H1 (cell line): ENCODE data around the gene DYSF. TPM values are rescaled to one million over a fixed set of nuclear protein-coding genes. Genes with fewer than 3 reads are reported as not detected.

Source experiments
- CTCF ChIA-PET: fragments of 300-600 bp; sonication (Branson Sonifier 250); formaldehyde crosslinking; loops from one replicate; lab custom pipeline; 2021; ENCODE audit not compliant: partially characterized antibody; lab: Charles Lee
- POLR2A ChIA-PET: fragments of 300-600 bp; sonication (Branson Sonifier 250); formaldehyde crosslinking; loops from one replicate; lab custom pipeline; 2021; ENCODE audit warnings: inconsistent platforms; ENCODE audit not compliant: partially characterized antibody; lab: Charles Lee
- DNase-seq, 2 experiments: peaks; one replicate each; pipeline versions ENCODE4 v3.0.0 to v3.0.0-alpha.2; 2010 to 2022; ENCODE audit warnings: low spot score in 2 of 2, low read depth in 1 of 2, mixed read lengths in 1 of 2
- FAIRE-seq: peaks from 2 replicates; lab custom pipeline; 2011; peaks lifted over from hg19 to GRCh38; lab: Jason Lieb, UNC
- H2AFZ ChIP-seq: 2 replicates; pipeline ENCODE4 v1.8.1; 2012; ENCODE audit warnings: low read length, inconsistent platforms
- H2AK5ac ChIP-seq: 2 replicates; pipeline ENCODE4 v1.6.1; 2013; ENCODE audit warnings: low read depth, low read length
- H2BK120ac ChIP-seq: replicated peaks from 2 replicates; pipeline ENCODE3; 2013; ENCODE audit warnings: low read depth, low read length, inconsistent platforms
- H2BK12ac ChIP-seq: 2 replicates; pipeline ENCODE4 v1.6.1; 2013; ENCODE audit warnings: low read depth, low read length
- H2BK15ac ChIP-seq: 2 replicates; pipeline ENCODE4 v1.6.1; 2013; ENCODE audit warnings: low read length
- H2BK20ac ChIP-seq: 2 replicates; pipeline ENCODE4 v1.6.1; 2013; ENCODE audit warnings: low read length
- H2BK5ac ChIP-seq: 2 replicates; pipeline ENCODE4 v1.6.1; 2013; ENCODE audit warnings: low read depth, low read length
- H3K14ac ChIP-seq: 2 replicates; pipeline ENCODE4 v1.6.1; 2013; ENCODE audit warnings: inconsistent platforms; ENCODE audit not compliant: insufficient read length
- H3K18ac ChIP-seq: 2 replicates; pipeline ENCODE4 v1.6.1; 2013; ENCODE audit warnings: low read length; ENCODE audit errors: extremely low read depth
- H3K23ac ChIP-seq: 2 replicates; pipeline ENCODE4 v1.6.1; 2013; ENCODE audit warnings: inconsistent platforms; ENCODE audit not compliant: insufficient read length
- H3K23me2 ChIP-seq: 2 replicates; pipeline ENCODE4 v1.6.1; 2013; ENCODE audit warnings: low read depth, low read length
- H3K27ac ChIP-seq: 2 replicates; pipeline ENCODE4 v1.6.1; 2011; ENCODE audit warnings: low read depth, low read length, inconsistent platforms
- H3K27me3 ChIP-seq, 4 experiments: replicated peaks in 1 of 4; 1 replicate in 1 of 4; 2 replicates in 3 of 4; pipeline versions ENCODE4 v1.6.1 to v1.8.1; 2011 to 2013; ENCODE audit warnings: low read length in 3 of 4, mild to moderate bottlenecking in 3 of 4, inconsistent platforms in 2 of 4, mixed read lengths in 2 of 4, moderate library complexity in 1 of 4; ENCODE audit not compliant: control insufficient read depth in 3 of 4, insufficient read depth in 3 of 4; ENCODE audit errors: extremely low read depth in 1 of 4
- H3K36me3 ChIP-seq, 4 experiments: 2 replicates each; pipeline versions ENCODE4 v1.6.1 to v1.8.1; 2011 to 2013; ENCODE audit warnings: mild to moderate bottlenecking in 4 of 4, low read length in 3 of 4, moderate library complexity in 2 of 4, control low read depth in 1 of 4, inconsistent platforms in 1 of 4; ENCODE audit not compliant: insufficient read depth in 4 of 4, control insufficient read depth in 2 of 4
- H3K4ac ChIP-seq: replicated peaks from 2 replicates; pipeline ENCODE3; 2013; ENCODE audit warnings: low read length, low read depth, mixed read lengths, inconsistent platforms; ENCODE audit not compliant: insufficient read length
- H3K4me1 ChIP-seq, 4 experiments: replicated peaks in 1 of 4; 1 replicate in 1 of 4; 2 replicates in 3 of 4; pipeline versions ENCODE4 v1.6.1 to v1.8.1; 2011 to 2013; ENCODE audit warnings: low read length in 3 of 4, inconsistent platforms in 2 of 4, mixed read lengths in 1 of 4; ENCODE audit not compliant: insufficient read depth in 4 of 4, control insufficient read depth in 3 of 4
- H3K4me2 ChIP-seq, 2 experiments: 2 replicates each; pipeline versions ENCODE4 v1.6.1 to v1.8.1; 2011 to 2013; ENCODE audit warnings: low read depth in 2 of 2, low read length in 2 of 2, control low read depth in 1 of 2, inconsistent platforms in 1 of 2, mild to moderate bottlenecking in 1 of 2; ENCODE audit not compliant: insufficient read depth in 1 of 2
- H3K4me3 ChIP-seq, 4 experiments: fragments of 200-600, 300-600 bp in 1 of 4; sonication (generic), shearing (Covaris generic), sonication (Bioruptor Twin) in 1 of 4; 2 replicates each; pipeline versions ENCODE4 v1.5.1 to v1.8.1; 2011 to 2016; ENCODE audit warnings: low read length in 4 of 4, low read depth in 3 of 4, control low read depth in 2 of 4, inconsistent platforms in 2 of 4, mild to moderate bottlenecking in 2 of 4, mixed read lengths in 1 of 4, moderate library complexity in 1 of 4; ENCODE audit not compliant: insufficient read depth in 2 of 4; ENCODE audit errors: extremely low read depth in 1 of 4
- H3K56ac ChIP-seq: replicated peaks from 2 replicates; pipeline ENCODE3; 2013; ENCODE audit warnings: low read depth, mild to moderate bottlenecking, mixed read lengths, low read length, inconsistent platforms; ENCODE audit not compliant: insufficient read length
- H3K79me1 ChIP-seq: 2 replicates; pipeline ENCODE4 v1.6.1; 2013; ENCODE audit warnings: low read depth, low read length, control low read depth
- H3K79me2 ChIP-seq, 2 experiments: 2 replicates each; pipeline versions ENCODE4 v1.6.1 to v1.8.1; 2012 to 2013; ENCODE audit warnings: low read length in 2 of 2, mild to moderate bottlenecking in 2 of 2, inconsistent platforms in 1 of 2; ENCODE audit not compliant: insufficient read depth in 2 of 2, control insufficient read depth in 1 of 2
- H3K9ac ChIP-seq, 4 experiments: replicated peaks in 1 of 4; 1 replicate in 1 of 4; 2 replicates in 3 of 4; pipeline versions ENCODE4 v1.6.1 to v1.8.1; 2011 to 2013; ENCODE audit warnings: low read depth in 3 of 4, low read length in 3 of 4, control low read depth in 2 of 4, mild to moderate bottlenecking in 2 of 4, moderate library complexity in 2 of 4, inconsistent platforms in 1 of 4; ENCODE audit errors: extremely low read depth in 1 of 4
- H3K9me3 ChIP-seq, 2 experiments: 2 replicates each; pipeline versions ENCODE4 v1.6.1 to v1.8.1; 2012 to 2013; ENCODE audit warnings: mild to moderate bottlenecking in 2 of 2, moderate library complexity in 2 of 2, control low read depth in 1 of 2, inconsistent platforms in 1 of 2, low read depth in 1 of 2, low read length in 1 of 2, mixed read lengths in 1 of 2; ENCODE audit not compliant: insufficient read depth in 2 of 2
- H4K20me1 ChIP-seq, 2 experiments: replicated peaks in 1 of 2; 2 replicates each; pipeline versions ENCODE3 to v1.8.1; 2011 to 2013; ENCODE audit warnings: inconsistent platforms in 2 of 2, low read length in 2 of 2, mild to moderate bottlenecking in 1 of 2; ENCODE audit not compliant: insufficient read depth in 2 of 2, control insufficient read depth in 1 of 2
- H4K5ac ChIP-seq: 2 replicates; pipeline ENCODE4 v1.6.1; 2013; ENCODE audit warnings: low read length, low read depth, mixed read lengths, inconsistent platforms; ENCODE audit not compliant: insufficient read length
- H4K8ac ChIP-seq: 2 replicates; pipeline ENCODE4 v1.8.0; 2013; ENCODE audit warnings: mild to moderate bottlenecking, moderate library complexity, low read length, inconsistent platforms; ENCODE audit not compliant: insufficient read depth; ENCODE audit errors: extremely low read depth
- H4K91ac ChIP-seq: replicated peaks from 2 replicates; pipeline ENCODE3; 2013; ENCODE audit warnings: low read length, mixed read lengths, inconsistent platforms; ENCODE audit not compliant: insufficient read length
- BRCA1 ChIP-seq: IDR thresholded peaks from 2 replicates; pipeline ENCODE4 v1.6.1; 2012; ENCODE audit warnings: low read depth, low read length, improper control_type of control experiment
- EGR1 ChIP-seq: IDR thresholded peaks from 2 replicates; pipeline ENCODE4 v1.6.1; 2011; ENCODE audit warnings: low read depth, low read length, borderline replicate concordance
- EZH2 ChIP-seq: fragments of 200-600 bp; sonication (generic); IDR thresholded peaks from 2 replicates; pipeline ENCODE4 v1.7.1; 2012; ENCODE audit warnings: low read depth, mild to moderate bottlenecking, moderate library complexity, low read length, inconsistent platforms; ENCODE audit not compliant: severe bottlenecking
- KDM5A ChIP-seq: fragments of 200-600 bp; IDR thresholded peaks from 2 replicates; pipeline ENCODE4 v1.7.1; 2012; ENCODE audit warnings: mild to moderate bottlenecking, low read length, inconsistent platforms, mixed read lengths
- MAX ChIP-seq: IDR thresholded peaks from 2 replicates; pipeline ENCODE4 v1.6.1; 2012; ENCODE audit warnings: inconsistent platforms
- PHF8 ChIP-seq: fragments of 200-600 bp; sonication (generic); conservative IDR thresholded peaks from 2 replicates; pipeline ENCODE4 v1.7.1; 2012; ENCODE audit warnings: low read depth, mild to moderate bottlenecking, inconsistent platforms, low read length, moderate library complexity
- RAD21 ChIP-seq, 2 experiments: IDR thresholded peaks in 1 of 2; conservative IDR thresholded peaks in 1 of 2; 2 replicates each; pipeline ENCODE4 v1.6.1; 2011; ENCODE audit warnings: low read depth in 2 of 2, low read length in 2 of 2, improper control_type of control experiment in 1 of 2, inconsistent platforms in 1 of 2, mild to moderate bottlenecking in 1 of 2, moderate library complexity in 1 of 2
- RFX5 ChIP-seq: IDR thresholded peaks from 2 replicates; pipeline ENCODE4 v1.6.1; 2011; ENCODE audit warnings: low read depth, low read length, improper control_type of control experiment, borderline replicate concordance
- ZNF274 ChIP-seq: IDR thresholded peaks from 2 replicates; pipeline ENCODE4 v1.7.0; 2012; ENCODE audit warnings: low read length, borderline replicate concordance; ENCODE audit errors: extremely low read depth
- WGBS, 2 experiments: shearing (Covaris generic) in 1 of 2; methylation state at CpG; one replicate each; pipeline versions ENCODE4 v1.1.6 to v1.1.7; 2013 to 2015; ENCODE audit warnings: low lambda C conversion rate in 2 of 2, mixed read lengths in 2 of 2, inconsistent platforms in 1 of 2, low coverage in 1 of 2, missing lambda C conversion rate in 1 of 2; ENCODE audit not compliant: insufficient replicate concordance in 2 of 2, insufficient coverage in 1 of 2, insufficient read length in 1 of 2; ENCODE audit errors: extremely low coverage in 1 of 2, missing lambda C conversion rate in 1 of 2; 5-methylcytosine and 5-hydroxymethylcytosine counted together
- polyA plus RNA-seq, 7 experiments: library from polyadenylated mRNA; depleted of rRNA in 3 of 7; stranded (reverse) in 5 of 7; unstranded in 2 of 7; fragments of >200 nt in 5 of 7; fragments of 200-250 nt in 2 of 7; gene quantifications; 1 replicate in 5 of 7; 2 replicates in 1 of 7; 4 replicates in 1 of 7; pipeline versions ENCODE4 v1.2.1 to v1.2.3, GENCODE V29; 2011 to 2013; ENCODE audit warnings: missing spikeins in 2 of 7, mixed read lengths in 2 of 7
- total RNA-seq: library from RNA; stranded (reverse); fragmentation: NEBNext Ultra II Directional; extraction: Animal tissue kit (Norgen Biotek cat#: 25700); gene quantifications from 2 replicates; pipeline ENCODE4 v1.2.1, GENCODE V29; 2021
- TF ChIP-seq, protein P1 (sequence below): IDR thresholded peaks from 2 replicates; pipeline ENCODE4 v1.6.1; 2012; ENCODE audit warnings: low read length, inconsistent platforms

The DYSF gene
- total and polyA plus RNA-seq, 2 of the 8 experiments (the other 6 are each of a cell fraction or from before 2014, with no cell fraction given), result 5.8 to 7.1 TPM

DNA sequence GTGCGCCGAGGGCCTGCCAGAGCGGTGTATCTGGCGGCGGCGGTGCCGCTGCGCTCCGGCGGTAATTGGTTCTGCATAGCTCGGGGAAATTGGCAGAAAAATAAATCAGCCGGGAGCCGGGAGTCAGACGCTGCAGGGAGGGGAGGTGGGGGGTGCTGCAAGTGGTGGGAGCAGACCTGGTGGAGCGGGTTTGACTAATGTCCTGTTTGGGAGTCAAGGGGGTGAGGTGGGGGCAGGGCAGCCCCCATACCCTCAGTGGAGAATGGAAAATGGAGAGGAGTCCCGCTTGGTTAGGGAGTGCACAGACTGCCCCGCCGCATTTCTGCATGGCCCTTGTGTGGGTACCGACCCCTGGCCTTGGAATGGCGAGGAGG, 107.3 kb downstream of the DYSF start:
- no peak overlapping the region for H2BK20ac ChIP-seq
- no peak overlapping the region for H3K4ac ChIP-seq
- H3K27ac ChIP-seq, result no peak overlapping the region
- no peak overlapping the region for H4K91ac ChIP-seq
- H3K79me1 ChIP-seq, result no peaks in the 10 kb centered on the region
- ChIA-PET CTCF (interaction anchor here (0.7 to 22.8 kb wide), 6 partner anchors 9 to 239 kb away, joined by 3 to 386 read pairs (median 4); no protein-coding TSS in a partner anchor), POLR2A (no interaction called here)
- no peak overlapping the region for H3K4me3 ChIP-seq
- no peaks in the 10 kb centered on the region for H3K23me2 ChIP-seq
- H4K8ac ChIP-seq, result peak overlapping the region; percentile 38; the same call in 1 of the 2 replicates
- no peak overlapping the region for H3K56ac ChIP-seq
- no peak overlapping the region for H3K14ac ChIP-seq
- WGBS, 2 experiments, result 91% methylated on average over 19 of the region's 20 CpGs; no CpG with 5 or more reads in 1 of the 2 experiments
- H2AFZ ChIP-seq, result no peak overlapping the region
- no peaks in the 10 kb centered on the region for H3K36me3 ChIP-seq
- H2BK12ac ChIP-seq, result no peak overlapping the region
- no peak overlapping the region for H3K18ac ChIP-seq
- H3K9me3 ChIP-seq, result no peaks in the 10 kb centered on the region
- no peaks in the 10 kb centered on the region for H4K20me1 ChIP-seq
- no peak overlapping the region for H4K5ac ChIP-seq
- H2AK5ac ChIP-seq, result no peak overlapping the region
- H2BK120ac ChIP-seq, result no peak overlapping the region
- H2BK5ac ChIP-seq, result no peak overlapping the region
- peaks cover 0 to 6% (median 0%) of the 10 kb centered on the region in 4 experiments; a peak in 3 of 7 replicates for H3K4me1 ChIP-seq
- no peak overlapping the region for H2BK15ac ChIP-seq
- H3K9ac ChIP-seq, result no peak overlapping the region
- H3K79me2 ChIP-seq, result no peaks in the 10 kb centered on the region
- no peaks in the 10 kb centered on the region for H3K27me3 ChIP-seq
- no peak overlapping the region for H3K4me2 ChIP-seq
- DNase-seq, result no peak
- no peak for FAIRE-seq
- H3K23ac ChIP-seq, result no peak overlapping the region
- TF ChIP-seq MAX (no peak), KDM5A (no peak), RAD21 (IDR thresholded peaks at IDR 0.05 in 1 of 2, conservative IDR thresholded peaks at IDR 0.05 in 1 of 2; ENCODE audit: low read depth in 2 of 2, low read length in 2 of 2) (no peak), ZNF274 (no peak), RFX5 (no peak), PHF8 (no peak), EZH2 (no peak), BRCA1 (no peak), EGR1 (no peak)
- TF ChIP-seq, protein P1, sequence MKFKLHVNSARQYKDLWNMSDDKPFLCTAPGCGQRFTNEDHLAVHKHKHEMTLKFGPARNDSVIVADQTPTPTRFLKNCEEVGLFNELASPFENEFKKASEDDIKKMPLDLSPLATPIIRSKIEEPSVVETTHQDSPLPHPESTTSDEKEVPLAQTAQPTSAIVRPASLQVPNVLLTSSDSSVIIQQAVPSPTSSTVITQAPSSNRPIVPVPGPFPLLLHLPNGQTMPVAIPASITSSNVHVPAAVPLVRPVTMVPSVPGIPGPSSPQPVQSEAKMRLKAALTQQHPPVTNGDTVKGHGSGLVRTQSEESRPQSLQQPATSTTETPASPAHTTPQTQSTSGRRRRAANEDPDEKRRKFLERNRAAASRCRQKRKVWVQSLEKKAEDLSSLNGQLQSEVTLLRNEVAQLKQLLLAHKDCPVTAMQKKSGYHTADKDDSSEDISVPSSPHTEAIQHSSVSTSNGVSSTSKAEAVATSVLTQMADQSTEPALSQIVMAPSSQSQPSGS, result no peak
